Tibial nerve (tissue), 4 donors: ENCODE data around the gene PHF21B.

Source experiments
- CTCF ChIP-seq, 5 experiments: fragments of 200-600 bp in 3 of 5; fragments of 450-650 bp in 2 of 5; sonication (generic) in 3 of 5; IDR thresholded peaks; one replicate each; pipeline ENCODE4 v1.5.1; 2016 to 2019; ENCODE audit warnings: antibody characterized with exemption in 5 of 5, mild to moderate bottlenecking in 3 of 5, moderate library complexity in 2 of 5
- EP300 ChIP-seq, 2 donors: sonication (generic); formaldehyde crosslinking; IDR thresholded peaks; one replicate each; pipeline ENCODE4 v1.6.1; 2017; ENCODE audit warnings: antibody characterized with exemption in 2 of 2, mild to moderate bottlenecking in 1 of 2
- POLR2A ChIP-seq, 2 donors: fragments of 450-650 bp; IDR thresholded peaks; one replicate each; pipeline ENCODE4 v1.6.1; 2017; ENCODE audit warnings: antibody characterized with exemption in 2 of 2, mild to moderate bottlenecking in 2 of 2, moderate library complexity in 2 of 2

- TF ChIP-seq CTCF (IDR thresholded peaks at IDR 0.05) (no peak), POLR2A (IDR thresholded peaks at IDR 0.05) (no peak), EP300 (IDR thresholded peaks at IDR 0.05) (no peak)
Measured at GRCh38 chr22:44895296-44896055, 114.3 kb downstream of the PHF21B start.
